OCI-M1 (cell line): ENCODE data around the gene TNIK.
"Not testable (repeated sequence)": the region's sequence is repeated elsewhere in the genome, so short reads cannot be mapped to it uniquely, and the experiment has no call there.

Source experiments
- DNase-seq: peaks from one replicate; lab custom pipeline; 2025; lab: John Stamatoyannopoulos, UW

Gene TNIK

GRCh38 chr3:171126478-171127209 lies 333.6 kb downstream of the TNIK start:
- DNase-seq = no peak

- no peak for DNase-seq
These were observed 335.2 kb downstream of the TNIK start for GRCh38 chr3:171125010-171125409.

GRCh38 chr3:171123915-171124314 lies 336.3 kb downstream of the TNIK start:
- DNase-seq = peak; percentile 43

- DNase-seq = no peak
These were observed 337.3 kb downstream of the TNIK start for GRCh38 chr3:171122861-171123260.

GRCh38 chr3:171122240-171122639 lies 338.0 kb downstream of the TNIK start:
- no peak for DNase-seq

GRCh38 chr3:171121801-171122200 lies 338.4 kb downstream of the TNIK start:
- no peak for DNase-seq

GRCh38 chr3:171119402-171119801 lies 340.8 kb downstream of the TNIK start:
- DNase-seq = not testable (repeated sequence)

GRCh38 chr3:171118993-171119392 lies 341.2 kb downstream of the TNIK start:
- DNase-seq = not testable (repeated sequence)

- no peak for DNase-seq
These were observed 343.3 kb downstream of the TNIK start for GRCh38 chr3:171116824-171117395.

GRCh38 chr3:171116365-171116764 lies 343.8 kb downstream of the TNIK start:
- DNase-seq = no peak

- no peak for DNase-seq
These were observed 344.5 kb downstream of the TNIK start for GRCh38 chr3:171115667-171116066.

- no peak for DNase-seq
These were observed 346.5 kb downstream of the TNIK start for GRCh38 chr3:171113716-171114115.

- DNase-seq = no peak
These were observed 349.5 kb downstream of the TNIK start for GRCh38 chr3:171110715-171111114.

GRCh38 chr3:171108066-171108465 lies 352.1 kb downstream of the TNIK start:
- DNase-seq = no peak

- no peak for DNase-seq
These were observed 357.0 kb downstream of the TNIK start for GRCh38 chr3:171103185-171103584.

- no peak for DNase-seq
These were observed 358.1 kb downstream of the TNIK start for GRCh38 chr3:171101982-171102641.

- no peak for DNase-seq
These were observed 360.3 kb downstream of the TNIK start for GRCh38 chr3:171099911-171100310.

- DNase-seq = no peak
These were observed 365.1 kb downstream of the TNIK start for GRCh38 chr3:171095063-171095462.

- no peak for DNase-seq
These were observed 365.8 kb downstream of the TNIK start for GRCh38 chr3:171094411-171094810.

GRCh38 chr3:171093462-171093861 lies 366.7 kb downstream of the TNIK start:
- DNase-seq = no peak

- no peak for DNase-seq
These were observed 367.7 kb downstream of the TNIK start for GRCh38 chr3:171092467-171092911.

- DNase-seq = no peak
These were observed 369.9 kb downstream of the TNIK start for GRCh38 chr3:171090321-171090720.
